ENCODE results near the gene EPPIN. TPM values are rescaled to one million over a fixed set of nuclear protein-coding genes. Genes with fewer than 3 reads are reported as not detected.

Gene EPPIN
- not detected in 2 replicates for total RNA-seq

GRCh38 chr20:45547206-45547770, at the start of gene EPPIN:
Gene EPPIN (minus strand): TSS chr20:45547401. CDS start chr20:45547357, 44 bp downstream.
- ChIA-PET CTCF (no interaction called here), POLR2A (no interaction called here)
- intact Hi-C loops (cut with micrococcal nuclease) = loop anchor here (2.0 kb wide), 1 partner anchor 224 kb away; no protein-coding TSS in a partner anchor
- H3K36me3 Mint-ChIP-seq (ENCODE audit: low read depth) = no peaks in the 10 kb centered on the region
- no peaks in the 10 kb centered on the region for H3K4me1 Mint-ChIP-seq
- H3K9me3 Mint-ChIP-seq = peaks cover 5% of the 10 kb centered on the region
- H3K4me3 Mint-ChIP-seq = no peak within 1 kb of the TSS
- TF ChIP-seq, protein P1, sequence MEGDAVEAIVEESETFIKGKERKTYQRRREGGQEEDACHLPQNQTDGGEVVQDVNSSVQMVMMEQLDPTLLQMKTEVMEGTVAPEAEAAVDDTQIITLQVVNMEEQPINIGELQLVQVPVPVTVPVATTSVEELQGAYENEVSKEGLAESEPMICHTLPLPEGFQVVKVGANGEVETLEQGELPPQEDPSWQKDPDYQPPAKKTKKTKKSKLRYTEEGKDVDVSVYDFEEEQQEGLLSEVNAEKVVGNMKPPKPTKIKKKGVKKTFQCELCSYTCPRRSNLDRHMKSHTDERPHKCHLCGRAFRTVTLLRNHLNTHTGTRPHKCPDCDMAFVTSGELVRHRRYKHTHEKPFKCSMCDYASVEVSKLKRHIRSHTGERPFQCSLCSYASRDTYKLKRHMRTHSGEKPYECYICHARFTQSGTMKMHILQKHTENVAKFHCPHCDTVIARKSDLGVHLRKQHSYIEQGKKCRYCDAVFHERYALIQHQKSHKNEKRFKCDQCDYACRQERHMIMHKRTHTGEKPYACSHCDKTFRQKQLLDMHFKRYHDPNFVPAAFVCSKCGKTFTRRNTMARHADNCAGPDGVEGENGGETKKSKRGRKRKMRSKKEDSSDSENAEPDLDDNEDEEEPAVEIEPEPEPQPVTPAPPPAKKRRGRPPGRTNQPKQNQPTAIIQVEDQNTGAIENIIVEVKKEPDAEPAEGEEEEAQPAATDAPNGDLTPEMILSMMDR (IDR thresholded peaks at IDR 0.05) = no peak
- no peak for DNase-seq
- peaks cover 24% of the 10 kb centered on the region for H3K27me3 Mint-ChIP-seq
- no peak within 1 kb of the TSS for H3K27ac Mint-ChIP-seq
- no peak for ATAC-seq (ENCODE audit: low read depth)

- no peak for DNase-seq
- no peak overlapping the region for H3K27ac Mint-ChIP-seq
- H3K27me3 Mint-ChIP-seq = peaks cover 34% of the 10 kb centered on the region
- ATAC-seq (ENCODE audit: low read depth) = no peak
- H3K36me3 Mint-ChIP-seq (ENCODE audit: low read depth) = no peaks in the 10 kb centered on the region
- H3K4me1 Mint-ChIP-seq = no peaks in the 10 kb centered on the region
- intact Hi-C loops (cut with micrococcal nuclease) = no loop called here
- H3K4me3 Mint-ChIP-seq = no peak overlapping the region
- H3K9me3 Mint-ChIP-seq = no peaks in the 10 kb centered on the region
- ChIA-PET POLR2A (no interaction called here), CTCF (interaction anchor here (1.0 kb wide), 1 partner anchor 176 kb away, joined by 3 read pairs; no protein-coding TSS in a partner anchor)
- TF ChIP-seq, protein P1 (IDR thresholded peaks at IDR 0.05) = no peak
These were observed 48.0 kb upstream of the EPPIN start for GRCh38 chr20:45595235-45595634.

- H3K27me3 Mint-ChIP-seq = peaks cover 26% of the 10 kb centered on the region
- POLR2A ChIA-PET = interaction anchor here (0.7 kb wide), 1 partner anchor 189 kb away, joined by 8 read pairs; no protein-coding TSS in a partner anchor
These were observed 46.3 kb upstream of the EPPIN start for GRCh38 chr20:45593498-45593897.

GRCh38 chr20:45592574-45593189, 45.5 kb upstream of the EPPIN start:
- intact Hi-C loops (cut with micrococcal nuclease) = loop anchor here (1.0 kb wide), 1 partner anchor 179 kb away; no protein-coding TSS in a partner anchor
- Mint-ChIP-seq H3K27me3 (peaks cover 21% of the 10 kb centered on the region), H3K27ac (no peak overlapping the region), H3K4me1 (no peaks in the 10 kb centered on the region), H3K36me3 (ENCODE audit: low read depth) (no peaks in the 10 kb centered on the region), H3K9me3 (no peaks in the 10 kb centered on the region), H3K4me3 (no peak overlapping the region)
- POLR2A ChIA-PET = interaction anchor here (0.7 kb wide), 1 partner anchor 188 kb away, joined by 8 read pairs; no protein-coding TSS in a partner anchor
- ATAC-seq (ENCODE audit: low read depth) (peak; percentile 54), DNase-seq (no peak)
- TF ChIP-seq, protein P1 (IDR thresholded peaks at IDR 0.05) = no peak
- CTCF ChIA-PET = interaction anchor here (0.7 to 1.4 kb wide), 3 partner anchors 19 to 178 kb away, joined by 3 to 10 read pairs (median 4); no protein-coding TSS in a partner anchor

More at GRCh38 chr20:45593498-45593897, 46.3 kb upstream of the EPPIN start:
- no peaks in the 10 kb centered on the region for H3K4me1 Mint-ChIP-seq
- CTCF ChIA-PET = interaction anchor here (1.4 kb wide), 1 partner anchor 177 kb away, joined by 10 read pairs; no protein-coding TSS in a partner anchor
- intact Hi-C loops (cut with micrococcal nuclease) = no loop called here
- no peak overlapping the region for H3K4me3 Mint-ChIP-seq
- no peaks in the 10 kb centered on the region for H3K9me3 Mint-ChIP-seq
- DNase-seq (no peak), ATAC-seq (ENCODE audit: low read depth) (no peak)
- no peak overlapping the region for H3K27ac Mint-ChIP-seq
- TF ChIP-seq, protein P1 (IDR thresholded peaks at IDR 0.05) = no peak
- no peaks in the 10 kb centered on the region for H3K36me3 Mint-ChIP-seq (ENCODE audit: low read depth)

DNA sequence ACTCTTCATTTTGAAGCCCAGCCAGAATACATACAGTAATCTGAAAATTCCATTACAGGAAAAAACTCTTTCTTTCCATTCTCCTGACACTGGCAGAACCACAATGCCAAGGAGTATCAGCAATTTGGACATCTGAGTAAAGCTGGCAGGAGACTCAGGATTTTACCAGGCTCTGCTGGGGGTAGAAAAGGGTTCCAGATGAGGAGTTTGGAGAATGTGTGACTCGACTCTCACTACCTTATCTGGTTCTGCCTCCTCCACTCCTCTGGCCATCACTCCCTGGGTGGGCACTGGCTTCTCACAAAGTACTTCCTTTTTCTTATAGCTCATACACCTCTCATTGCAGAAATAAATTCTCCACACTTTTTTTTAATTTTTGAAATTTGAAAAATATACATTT, 42.5 kb upstream of the EPPIN start:
- no peak for DNase-seq
- Mint-ChIP-seq H3K4me1 (no peaks in the 10 kb centered on the region), H3K27ac (no peak overlapping the region), H3K27me3 (peaks cover 15% of the 10 kb centered on the region), H3K36me3 (ENCODE audit: low read depth) (no peaks in the 10 kb centered on the region), H3K9me3 (no peaks in the 10 kb centered on the region), H3K4me3 (no peak overlapping the region)
- no peak for ATAC-seq (ENCODE audit: low read depth)
- POLR2A ChIA-PET = no interaction called here
- intact Hi-C loops (cut with micrococcal nuclease) = no loop called here
- CTCF ChIA-PET = no interaction called here
- TF ChIP-seq, protein P1 (IDR thresholded peaks at IDR 0.05) = no peak
